HG03064 (cell line): Measurements from ENCODE around the gene PGAM4.
"Not testable (repeated sequence)": the region's sequence is repeated elsewhere in the genome, so short reads cannot be mapped to it uniquely, and the experiment has no call there.

Experiments used
- ATAC-seq: cut with Tn5 transposase; IDR thresholded peaks from one replicate; pipeline ENCODE4 v1.9.1; 2021; ENCODE audit warnings: low read depth; ENCODE audit not compliant: unreplicated experiment

Gene PGAM4

GRCh38 chrX:77969538-77969937 is at the start of gene PGAM4:
Gene PGAM4 (minus strand): TSS chrX:77969638. CDS start chrX:77969638, 0 bp downstream.
- no peak for ATAC-seq

DNA sequence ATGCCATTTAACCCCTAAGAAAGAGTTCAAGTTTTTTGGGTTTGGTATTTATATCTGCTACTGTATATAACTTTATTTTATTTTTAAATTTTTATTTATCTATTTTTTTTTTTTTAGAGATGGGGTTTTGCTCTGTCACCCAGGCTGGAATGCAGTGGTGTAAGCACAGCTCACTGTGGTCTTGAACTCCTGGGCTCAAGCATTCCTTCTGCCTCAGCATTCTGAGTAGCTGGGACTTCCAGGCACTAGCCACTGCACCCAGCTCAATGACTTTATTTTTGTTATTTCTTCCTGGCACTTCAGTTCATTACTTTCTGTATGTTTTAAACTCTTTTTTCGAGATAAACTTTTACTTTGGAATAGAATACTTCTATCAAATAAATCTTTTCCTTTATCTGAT is 42.4 kb upstream of the PGAM4 start:
- no peak for ATAC-seq

DNA sequence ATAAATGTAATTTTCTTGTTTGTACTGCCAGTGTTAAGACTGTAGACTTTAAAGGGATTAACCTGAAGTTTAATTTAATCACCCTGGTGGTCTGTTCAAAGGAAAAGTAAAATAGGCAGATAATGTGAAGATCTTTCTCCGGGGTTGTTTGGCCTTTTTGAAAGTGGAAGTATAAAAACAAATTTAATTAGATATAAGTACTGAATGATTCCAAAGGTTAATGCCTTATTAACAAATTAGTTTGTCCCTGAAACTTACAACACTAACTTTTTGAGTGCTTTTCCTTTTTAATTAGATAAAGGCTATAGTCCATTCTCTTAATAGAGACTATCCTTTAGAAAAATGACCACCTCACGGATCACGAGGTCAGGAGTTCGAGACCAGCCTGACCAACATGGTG is 10.4 kb upstream of the PGAM4 start:
- no peak for ATAC-seq

DNA sequence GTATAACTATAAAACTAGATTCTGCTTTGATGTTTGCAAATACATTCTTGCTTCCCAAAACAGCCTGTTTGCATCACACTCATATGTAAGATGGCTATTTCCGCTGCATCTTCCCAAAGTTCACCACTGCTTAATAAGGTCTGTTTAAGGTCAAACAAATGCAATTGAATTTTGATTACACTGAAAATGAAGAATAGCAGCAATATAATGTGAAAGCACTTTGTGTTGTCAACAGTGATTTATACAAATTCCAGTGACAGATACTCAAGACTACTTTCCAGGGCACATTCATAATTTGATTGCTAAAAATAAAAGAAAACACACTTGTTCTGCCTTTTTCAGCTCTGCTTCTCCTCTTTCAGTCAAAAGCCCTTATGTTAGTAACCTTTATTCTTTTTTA is 8.1 kb upstream of the PGAM4 start:
- ATAC-seq: no peak

DNA sequence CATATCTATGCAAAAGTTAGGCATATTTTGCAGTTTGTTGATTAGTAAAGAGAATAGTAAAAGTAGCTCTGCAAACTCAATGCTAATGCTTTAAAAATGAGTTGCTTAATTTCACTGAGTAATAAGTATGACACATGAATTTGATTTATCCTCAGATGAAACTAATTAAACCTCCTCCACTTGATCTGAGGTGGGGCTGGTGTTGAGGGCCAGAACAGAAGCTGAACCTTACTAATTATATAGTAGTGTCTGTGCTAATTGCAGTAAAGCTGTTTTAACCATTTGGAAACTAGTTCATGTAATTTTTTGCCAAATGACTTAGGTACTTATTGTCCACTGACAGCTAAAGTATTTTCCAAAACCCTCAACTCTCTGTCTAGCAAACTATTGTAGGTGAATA is 7.7 kb upstream of the PGAM4 start:
- no peak for ATAC-seq

DNA sequence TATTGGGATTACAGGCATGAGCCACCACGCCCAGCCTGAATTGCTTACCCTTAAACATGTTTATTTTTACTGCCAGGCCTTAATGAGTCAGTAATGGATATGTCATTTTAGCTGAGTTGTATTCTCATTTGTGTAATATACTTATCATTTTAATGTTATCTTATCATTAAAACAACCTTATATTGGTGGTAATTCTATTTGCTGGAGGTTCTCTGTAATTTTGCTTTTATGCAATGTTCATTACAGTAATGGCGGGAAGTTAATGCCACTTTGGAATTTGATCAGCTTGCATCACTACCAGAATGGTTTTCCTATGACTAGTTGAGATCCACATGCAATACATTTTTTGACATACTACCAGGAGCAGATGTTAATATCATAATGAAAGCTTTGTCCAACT is 6.3 kb upstream of the PGAM4 start:
- no peak for ATAC-seq

DNA sequence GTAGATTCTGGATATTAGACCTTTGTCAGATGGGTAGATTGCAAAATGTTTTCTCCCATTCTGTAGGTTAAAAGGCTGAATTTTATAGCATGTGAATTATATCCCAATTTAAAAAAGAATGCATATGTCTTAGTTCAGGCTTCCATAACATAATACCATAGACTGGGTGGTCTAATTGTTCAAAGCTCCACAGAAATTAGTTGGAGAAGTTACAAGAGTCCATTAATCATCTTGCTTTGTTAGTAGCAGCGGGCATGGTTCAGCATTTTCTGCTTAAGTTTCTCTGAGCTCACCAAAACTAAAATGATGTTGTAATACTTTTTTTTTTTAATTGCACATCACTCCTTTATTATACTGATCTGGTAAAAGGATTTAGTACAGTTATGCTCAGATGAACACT is 1.8 kb downstream of the PGAM4 start:
- no peak for ATAC-seq

DNA sequence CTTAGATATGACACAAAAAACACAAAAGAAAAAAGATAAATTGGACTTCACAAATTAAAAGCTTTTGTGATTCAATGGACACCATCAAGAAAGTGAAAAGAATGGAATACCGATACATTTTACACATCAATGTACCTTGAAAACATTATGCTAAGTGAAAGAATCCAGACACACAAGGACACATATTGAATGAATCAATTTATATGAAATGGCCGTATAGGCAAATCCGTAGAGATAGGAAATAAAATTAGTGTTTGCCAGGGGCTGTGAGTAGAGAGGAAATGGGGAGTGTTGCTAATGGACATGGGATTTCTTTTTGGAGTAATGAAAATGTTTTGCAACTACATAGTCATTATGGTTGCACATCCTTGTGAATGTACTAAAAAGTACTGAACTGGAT is 3.1 kb downstream of the PGAM4 start:
- ATAC-seq: no peak

GRCh38 chrX:77962068-77962902 is 7.2 kb downstream of the PGAM4 start:
- no peak for ATAC-seq

DNA sequence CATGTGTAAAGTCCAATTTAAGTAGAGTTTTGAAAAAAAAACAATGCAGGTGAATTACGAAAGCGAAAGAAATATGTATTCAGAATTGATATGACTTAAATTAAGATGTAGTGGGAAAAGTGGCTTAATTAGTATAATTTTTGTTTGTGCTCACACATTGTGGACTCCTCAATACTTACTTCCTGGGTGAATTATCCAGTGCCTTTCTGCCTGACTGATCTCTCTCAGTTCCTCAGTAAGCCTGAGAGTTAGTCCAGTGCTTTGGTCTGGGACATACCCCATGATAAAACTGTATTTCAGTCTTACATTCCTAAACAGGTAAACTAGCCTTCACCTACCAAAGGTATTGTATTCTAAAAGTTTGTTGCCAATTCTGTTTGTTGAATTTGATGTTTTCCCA is 8.4 kb downstream of the PGAM4 start:
- no peak for ATAC-seq

GRCh38 chrX:77960567-77960966 is 8.9 kb downstream of the PGAM4 start:
- ATAC-seq: no peak

DNA sequence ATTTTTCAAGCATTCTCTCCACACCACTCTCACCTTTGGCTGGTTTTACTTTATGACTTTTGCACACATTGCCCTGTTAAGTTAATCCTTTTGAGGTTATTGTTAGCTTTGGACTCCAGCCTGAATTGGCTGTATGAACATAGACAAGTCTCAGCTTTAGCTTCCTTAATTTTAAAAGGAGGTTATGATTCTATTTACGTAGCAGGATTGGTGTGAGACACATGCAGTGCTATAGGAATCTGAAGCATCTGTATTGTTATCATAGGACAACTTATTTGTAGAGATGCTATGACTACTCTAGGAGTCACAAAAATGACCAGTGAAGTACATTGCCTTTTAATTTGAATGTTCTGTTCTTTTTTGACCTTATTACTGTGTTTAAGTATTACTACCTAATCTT is 15.7 kb downstream of the PGAM4 start:
- ATAC-seq: no peak

- no peak for ATAC-seq
Measured at GRCh38 chrX:77953302-77953701, 16.1 kb downstream of the PGAM4 start.

- ATAC-seq: no peak
Measured at GRCh38 chrX:77952173-77952572, 17.3 kb downstream of the PGAM4 start.

DNA sequence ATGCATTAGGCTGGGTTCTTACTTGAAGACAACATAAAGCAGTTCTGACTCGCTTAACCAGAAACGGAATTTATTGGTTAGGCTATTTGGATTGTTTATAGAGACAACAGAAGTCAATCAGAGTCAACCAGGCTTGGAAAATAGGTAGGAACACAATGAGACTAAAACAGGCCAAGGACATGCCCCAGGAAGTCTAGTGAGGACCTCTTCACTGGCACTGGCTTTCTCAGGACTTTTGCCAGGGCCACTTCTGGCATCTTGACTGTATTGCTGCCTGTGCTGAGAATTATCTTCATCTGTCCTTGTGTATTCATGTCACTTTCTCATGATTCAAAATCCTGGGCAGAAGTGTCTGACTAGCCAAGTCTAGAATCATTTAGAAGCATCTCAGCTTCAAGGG is 19.6 kb downstream of the PGAM4 start:
- no peak for ATAC-seq

GRCh38 chrX:77946571-77946970 is 22.9 kb downstream of the PGAM4 start:
- ATAC-seq: no peak

DNA sequence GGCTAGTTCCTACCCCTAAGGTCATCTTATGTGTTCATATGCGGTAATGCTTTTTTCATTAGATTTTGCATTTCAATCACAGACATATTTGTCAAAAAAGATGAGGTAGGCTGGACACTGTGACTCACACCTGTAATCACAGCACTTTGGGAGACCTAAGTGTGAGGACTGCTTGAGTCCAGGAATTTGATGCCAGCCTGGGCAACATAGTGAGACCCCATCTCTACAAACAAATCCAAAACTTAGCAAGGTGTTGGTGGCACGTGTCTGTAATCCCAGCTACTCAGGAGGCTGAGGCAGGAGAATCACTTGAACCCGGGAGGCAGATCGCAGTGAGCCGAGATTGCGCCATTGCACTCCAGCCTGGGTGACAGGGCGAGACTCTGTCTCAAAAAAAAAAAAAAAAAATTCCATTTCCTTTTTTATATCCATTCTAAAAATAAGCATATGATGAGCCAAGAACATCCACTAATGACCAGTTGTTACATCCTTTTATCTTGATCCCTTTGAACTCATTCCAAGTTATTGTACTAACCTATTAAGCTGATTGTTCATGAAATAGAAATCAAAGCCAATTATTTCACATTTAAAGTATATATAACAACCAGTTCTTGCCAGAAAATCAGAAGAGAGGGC is 23.4 kb downstream of the PGAM4 start:
- no peak for ATAC-seq

DNA sequence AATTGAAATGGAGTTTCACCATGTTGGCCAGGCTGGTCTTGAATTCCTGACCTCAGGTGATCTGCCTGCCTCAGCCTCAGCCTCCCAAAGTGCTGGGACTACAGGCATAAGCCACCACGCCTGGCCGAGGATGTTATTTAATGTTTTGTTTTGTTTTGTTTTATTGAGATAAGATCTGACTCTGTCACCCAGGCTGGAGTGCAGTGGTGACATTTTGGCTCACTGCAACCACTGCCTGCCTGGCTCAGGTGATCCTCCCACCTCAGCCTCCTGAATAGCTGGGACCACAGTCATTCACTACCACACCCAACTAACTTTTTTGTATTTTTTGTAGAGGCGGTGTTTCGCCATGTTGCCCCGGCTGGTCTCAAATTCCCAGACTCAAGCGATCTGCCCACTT is 24.4 kb downstream of the PGAM4 start:
- ATAC-seq: not testable (repeated sequence)

DNA sequence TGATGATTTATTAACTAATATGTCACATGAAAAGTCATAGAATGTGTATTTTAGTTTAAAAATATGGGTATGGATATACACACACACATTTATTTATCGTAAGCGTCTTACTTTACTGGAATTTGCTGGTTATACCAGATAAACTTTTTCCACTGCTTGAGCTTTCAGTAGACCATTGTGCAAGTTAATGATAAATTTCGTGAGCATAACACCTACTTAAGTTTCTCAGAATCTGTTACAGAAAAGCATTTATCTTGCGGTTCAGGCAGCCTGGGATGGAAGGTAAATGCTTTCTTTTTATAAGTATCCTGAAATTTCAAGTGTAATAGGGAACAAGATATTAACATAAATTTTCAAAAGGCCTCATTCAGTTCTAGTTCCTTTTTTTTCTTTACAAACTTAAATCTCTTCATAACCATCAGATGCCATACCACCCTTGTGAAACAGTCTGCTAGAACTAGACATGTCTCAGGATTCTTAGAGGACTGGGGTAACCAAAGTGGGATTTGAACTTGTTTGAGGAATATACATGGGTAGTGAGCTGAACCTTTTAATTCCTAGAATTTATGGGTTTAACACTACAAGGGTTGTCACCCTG is 31.3 kb downstream of the PGAM4 start:
- ATAC-seq: no peak

DNA sequence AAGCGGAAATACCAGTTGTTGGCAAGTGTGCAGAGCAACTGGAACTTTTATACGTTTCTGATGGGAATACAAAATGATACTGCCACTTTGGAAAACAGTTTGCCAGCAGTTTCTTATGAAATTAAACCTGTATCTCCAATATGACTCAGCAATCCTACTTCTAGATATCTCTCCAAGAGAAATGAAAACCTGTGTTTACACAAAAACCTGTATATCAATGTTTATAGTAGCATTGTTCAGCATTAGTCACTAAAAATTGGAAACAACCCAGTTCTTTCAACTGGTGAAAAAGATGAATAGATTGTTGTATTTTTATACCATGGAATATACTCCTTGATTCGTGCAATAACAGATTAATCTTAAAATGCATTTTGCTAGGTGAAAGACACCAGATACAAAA is 32.1 kb downstream of the PGAM4 start:
- ATAC-seq: no peak

DNA sequence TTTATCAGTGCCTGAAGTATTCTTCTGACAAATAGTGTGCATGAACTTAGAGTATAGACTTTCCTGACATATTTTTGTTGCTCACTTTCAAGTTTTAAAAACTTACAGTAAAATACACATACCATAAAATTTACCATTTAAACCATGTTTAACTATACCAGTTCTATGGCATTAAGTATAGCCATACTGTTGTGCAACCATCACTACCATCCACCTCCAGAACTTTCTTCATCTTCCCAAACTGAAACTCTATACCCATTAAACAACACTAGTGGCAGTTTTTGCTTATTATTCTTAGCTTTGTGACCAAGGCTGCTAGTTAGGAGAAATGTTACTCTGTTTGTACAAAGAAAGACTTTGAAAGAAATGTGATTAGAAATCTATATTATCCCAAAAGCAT is 33.1 kb downstream of the PGAM4 start:
- no peak for ATAC-seq

DNA sequence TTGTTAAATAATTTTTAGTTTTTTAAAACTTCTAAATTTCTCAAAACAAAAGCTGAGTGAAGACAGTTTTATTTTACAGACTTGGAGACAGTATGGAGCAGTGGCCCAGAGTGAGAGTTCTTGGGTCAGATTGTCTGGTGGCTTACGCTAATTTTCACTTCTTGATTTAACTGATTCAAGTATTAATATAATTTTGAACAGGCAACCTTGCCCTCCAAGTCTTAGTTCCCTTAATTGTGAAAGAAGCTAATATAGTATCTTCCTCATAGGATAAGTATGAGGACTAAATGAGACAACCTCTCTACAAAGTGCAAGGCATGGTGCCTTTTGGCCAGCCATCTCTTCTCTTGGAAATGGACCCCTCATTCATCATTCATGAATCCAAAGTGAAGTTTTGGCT is 33.6 kb downstream of the PGAM4 start:
- no peak for ATAC-seq
